Activated naive CD4-positive, alpha-beta T cell treated with anti-CD3 and anti-CD28 coated beads, Interleukin-2, amount 50 U/mL, for 72 hours (primary cell): ENCODE measurements around the gene IFNAR1. TPM values are rescaled to one million over a fixed set of nuclear protein-coding genes. Genes with fewer than 3 reads are reported as not detected.
"Not testable (repeated sequence)": the region's sequence is repeated elsewhere in the genome, so short reads cannot be mapped to it uniquely, and the experiment has no call there.

Experiments used
- ATAC-seq, 2 donors: fragments of 150-1000 bp; cut with Tn5 transposase; 2 replicates each; pipeline ENCODE4 v1.10.0; 2021; ENCODE audit warnings: mild to moderate bottlenecking in 2 of 2, moderate library complexity in 2 of 2
- DNase-seq, 2 donors: peaks; one replicate each; pipeline ENCODE4 v3.0.0; 2021 to 2022; ENCODE audit warnings: low spot score in 2 of 2
- H3K27ac Mint-ChIP-seq, 2 donors: one replicate each; pipeline ENCODE4 v1.8.0; 2022; ENCODE audit warnings: mild to moderate bottlenecking in 2 of 2, mixed read lengths in 2 of 2
- H3K36me3 Mint-ChIP-seq, 2 donors: one replicate each; pipeline ENCODE4 v1.8.0; 2022; ENCODE audit warnings: mixed read lengths in 2 of 2
- H3K9me3 Mint-ChIP-seq, 2 donors: one replicate each; pipeline ENCODE4 v1.8.0; 2022; ENCODE audit warnings: mixed read lengths in 2 of 2
- total RNA-seq, 2 donors: library from RNA; stranded (reverse); gene quantifications; one replicate each; pipeline ENCODE4 v1.2.3, GENCODE V29; 2022

Gene IFNAR1
- total RNA-seq, 2 donors from 2014 or later, result 21.9 to 26.4 TPM

- DNase-seq (no peak), ATAC-seq (no peak)
- peak overlapping the region in 1 of 2 donors; percentile 75 for H3K27ac Mint-ChIP-seq
- no peaks in the 10 kb centered on the region for H3K9me3 Mint-ChIP-seq
- peaks cover 0 to 14% of the 10 kb centered on the region in 2 donors for H3K36me3 Mint-ChIP-seq
Observed at GRCh38 chr21:33300701-33301631, 23.8 kb upstream of the IFNAR1 start.

GRCh38 chr21:33301632-33302002 is 23.2 kb upstream of the IFNAR1 start:
- ATAC-seq (no peak), DNase-seq (no peak)
- Mint-ChIP-seq H3K9me3 (no peaks in the 10 kb centered on the region), H3K27ac (no peak overlapping the region), H3K36me3 (peaks cover 0 to 14% of the 10 kb centered on the region in 2 donors)

GRCh38 chr21:33302055-33302454 is 22.7 kb upstream of the IFNAR1 start:
- DNase-seq, result no peak
- no peaks in the 10 kb centered on the region for H3K9me3 Mint-ChIP-seq
- H3K36me3 Mint-ChIP-seq, result peaks cover 0 to 12% of the 10 kb centered on the region in 2 donors
- no peak for ATAC-seq
- H3K27ac Mint-ChIP-seq, result no peak overlapping the region

GRCh38 chr21:33302796-33303195 is 22.0 kb upstream of the IFNAR1 start:
- H3K27ac Mint-ChIP-seq, result no peak overlapping the region
- peaks cover 0 to 5% of the 10 kb centered on the region in 2 donors for H3K36me3 Mint-ChIP-seq
- H3K9me3 Mint-ChIP-seq, result no peaks in the 10 kb centered on the region
- DNase-seq (no peak), ATAC-seq (no peak)

- DNase-seq (no peak), ATAC-seq (no peak)
- Mint-ChIP-seq H3K27ac (no peak overlapping the region), H3K9me3 (no peaks in the 10 kb centered on the region), H3K36me3 (no peaks in the 10 kb centered on the region)
Observed at GRCh38 chr21:33305344-33305671, 19.5 kb upstream of the IFNAR1 start.

- no peaks in the 10 kb centered on the region for H3K36me3 Mint-ChIP-seq
- no peaks in the 10 kb centered on the region for H3K9me3 Mint-ChIP-seq
- DNase-seq, result no peak
- H3K27ac Mint-ChIP-seq, result no peak overlapping the region
- no peak for ATAC-seq
Observed at GRCh38 chr21:33305938-33306337, 18.8 kb upstream of the IFNAR1 start.

- Mint-ChIP-seq H3K36me3 (no peaks in the 10 kb centered on the region), H3K27ac (no peak overlapping the region), H3K9me3 (peaks cover 0 to 6% of the 10 kb centered on the region in 2 donors)
- ATAC-seq, result no peak
- DNase-seq, result no peak
Observed at GRCh38 chr21:33308586-33309490, 15.9 kb upstream of the IFNAR1 start.

- H3K27ac Mint-ChIP-seq, result no peak overlapping the region
- ATAC-seq, result no peak
Observed at GRCh38 chr21:33309778-33310177, 15.0 kb upstream of the IFNAR1 start.

GRCh38 chr21:33312121-33312520 is 12.6 kb upstream of the IFNAR1 start:
- Mint-ChIP-seq H3K36me3 (no peaks in the 10 kb centered on the region), H3K27ac (no peak overlapping the region), H3K9me3 (peaks cover 0 to 6% of the 10 kb centered on the region in 2 donors)
- DNase-seq, result no peak
- ATAC-seq, result no peak

More at GRCh38 chr21:33309778-33310177, 15.0 kb upstream of the IFNAR1 start:
- DNase-seq, result no peak
- Mint-ChIP-seq H3K36me3 (no peaks in the 10 kb centered on the region), H3K9me3 (peaks cover 0 to 6% of the 10 kb centered on the region in 2 donors)

- ATAC-seq (no peak), DNase-seq (no peak)
- no peaks in the 10 kb centered on the region for H3K36me3 Mint-ChIP-seq
- H3K9me3 Mint-ChIP-seq, result peaks cover 0 to 6% of the 10 kb centered on the region in 2 donors
- H3K27ac Mint-ChIP-seq, result no peak overlapping the region
Observed at GRCh38 chr21:33313183-33313582, 11.6 kb upstream of the IFNAR1 start.

- ATAC-seq, result no peak
- Mint-ChIP-seq H3K9me3 (peaks cover 0 to 6% of the 10 kb centered on the region in 2 donors), H3K27ac (no peak overlapping the region)
Observed at GRCh38 chr21:33313611-33314010, 11.2 kb upstream of the IFNAR1 start.

GRCh38 chr21:33314111-33314510 is 10.7 kb upstream of the IFNAR1 start:
- Mint-ChIP-seq H3K9me3 (peaks cover 0 to 6% of the 10 kb centered on the region in 2 donors), H3K36me3 (no peaks in the 10 kb centered on the region), H3K27ac (no peak overlapping the region)
- ATAC-seq, result no peak
- no peak for DNase-seq

More at GRCh38 chr21:33313611-33314010, 11.2 kb upstream of the IFNAR1 start:
- no peaks in the 10 kb centered on the region for H3K36me3 Mint-ChIP-seq
- no peak for DNase-seq

- DNase-seq (no peak), ATAC-seq (no peak)
- peaks cover 0 to 6% of the 10 kb centered on the region in 2 donors for H3K9me3 Mint-ChIP-seq
- H3K27ac Mint-ChIP-seq, result no peak overlapping the region
- H3K36me3 Mint-ChIP-seq, result no peaks in the 10 kb centered on the region
Observed at GRCh38 chr21:33315946-33316710, 8.6 kb upstream of the IFNAR1 start.

GRCh38 chr21:33317145-33317544 is 7.6 kb upstream of the IFNAR1 start:
- ATAC-seq, result no peak
- no peak for DNase-seq
- Mint-ChIP-seq H3K27ac (no peak overlapping the region), H3K9me3 (peaks cover 0 to 6% of the 10 kb centered on the region in 2 donors), H3K36me3 (no peaks in the 10 kb centered on the region)

GRCh38 chr21:33317786-33318486 is 6.8 kb upstream of the IFNAR1 start:
- DNase-seq (no peak), ATAC-seq (no peak)
- Mint-ChIP-seq H3K36me3 (no peaks in the 10 kb centered on the region), H3K9me3 (peaks cover 0 to 6% of the 10 kb centered on the region in 2 donors), H3K27ac (no peak overlapping the region)

GRCh38 chr21:33321005-33321404 is 3.8 kb upstream of the IFNAR1 start:
- DNase-seq, H3K9me3 Mint-ChIP-seq: not testable (repeated sequence)

More at GRCh38 chr21:33321005-33321404, 3.8 kb upstream of the IFNAR1 start:
- ATAC-seq, H3K27ac Mint-ChIP-seq, H3K36me3 Mint-ChIP-seq: not testable (repeated sequence)
